Measurements from ENCODE around the gene RASSF5. TPM values are rescaled to one million over a fixed set of nuclear protein-coding genes. Genes with fewer than 3 reads are reported as not detected.

Gene RASSF5
- total RNA-seq, 4 donors from 2014 or later = 4.6 to 14.0 (median 7.8) TPM

DNA sequence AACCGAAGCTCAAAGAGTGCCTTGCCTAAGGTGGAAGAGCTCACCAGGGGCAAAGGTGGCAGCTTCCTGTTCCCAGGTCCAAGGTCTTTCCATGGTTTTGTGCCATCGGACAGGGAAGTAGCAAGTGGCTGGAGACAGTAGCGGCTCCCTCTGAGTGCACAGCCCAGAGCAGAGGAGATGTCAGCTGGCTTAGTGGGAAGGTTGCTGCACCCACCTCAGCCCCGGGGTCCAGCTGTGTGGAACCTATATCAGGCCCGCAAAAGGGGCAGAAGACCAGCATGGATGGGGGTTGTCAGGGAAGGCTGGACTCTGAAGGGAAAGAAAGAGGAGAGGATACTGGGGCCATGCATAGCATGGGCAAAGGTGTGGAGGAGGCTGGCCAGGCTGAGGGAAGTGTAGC, 30.2 kb upstream of the RASSF5 start:
- in situ Hi-C loops (cut with MboI; ENCODE audit: low pct_ligation_motif_present in 1 of 4, low pct_unique_long_range_greater_than_20kb in 1 of 4, low sequenced_read_pairs in 3 of 4) = loop anchor here in 1 of 4 donors (25.0 kb wide), 1 partner anchor 110 kb away; no protein-coding TSS in a partner anchor
- Histone ChIP-seq H3K27me3 (no peaks in the 10 kb centered on the region), H3K36me3 (peaks cover 0 to 8% (median 0%) of the 10 kb centered on the region in 4 donors), H3K27ac (no peak overlapping the region), H3K4me3 (no peak overlapping the region), H3K9me3 (no peaks in the 10 kb centered on the region), H3K4me1 (peaks cover 0 to 8% (median under 1%) of the 10 kb centered on the region in 4 donors)
- no peak for DNase-seq
- TF ChIP-seq POLR2A (IDR thresholded peaks at IDR 0.05) (no peak), CTCF (IDR thresholded peaks at IDR 0.05) (no peak), POLR2AphosphoS5 (IDR thresholded peaks at IDR 0.05) (no peak), EP300 (IDR thresholded peaks at IDR 0.05; ENCODE audit: low read depth) (no peak)
- WGBS, 2 donors (ENCODE audit: low coverage in 1 of 2) = 91% methylated on average over 5 of the region's 5 CpGs; no CpG with 5 or more reads in 1 of the 2 donors
- intact Hi-C loops (cut with DNase I; ENCODE audit: low total_unique reads) = loop anchor here (5.0 kb wide), 1 partner anchor 1260 kb away; no protein-coding TSS in a partner anchor

DNA sequence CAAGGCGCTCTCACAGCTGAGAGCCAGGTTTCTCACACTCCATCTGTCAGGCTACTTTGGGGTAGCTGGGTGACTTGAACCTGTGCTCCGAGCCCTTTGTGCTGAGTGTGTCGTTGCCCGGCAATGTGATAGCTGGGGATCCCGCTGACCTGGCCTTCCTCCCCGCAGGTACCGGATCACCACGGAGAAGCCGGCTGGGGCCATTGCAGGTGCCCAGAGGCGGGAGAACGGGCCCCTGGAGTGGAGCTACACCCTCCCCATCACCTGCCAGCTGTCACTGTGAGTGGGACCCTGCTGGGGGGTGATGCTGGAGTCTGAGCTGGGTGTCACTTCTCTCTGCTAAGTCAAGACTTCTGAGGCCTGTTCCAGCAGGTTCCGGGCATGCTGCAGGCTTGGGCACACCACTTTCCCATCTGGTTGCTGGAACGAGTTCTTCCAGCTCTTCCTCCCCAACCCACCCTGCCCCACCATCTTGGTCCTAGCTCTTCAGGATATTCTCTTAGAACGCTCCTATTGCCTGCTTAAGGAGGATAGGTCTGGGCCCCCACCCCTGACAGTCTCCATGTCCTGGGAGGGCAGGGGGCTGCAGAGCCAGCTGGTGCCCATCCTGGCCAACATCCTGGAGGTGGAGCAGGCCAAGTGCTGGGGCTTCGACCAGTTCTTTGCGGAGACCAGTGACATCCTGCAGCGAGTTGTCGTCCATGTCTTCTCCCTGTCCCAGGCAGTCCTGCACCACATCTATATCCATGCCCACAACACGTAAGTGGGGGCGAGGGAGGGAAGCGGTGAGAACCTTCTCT, 29.6 kb upstream of the RASSF5 start:
- no peaks in the 10 kb centered on the region for H3K9me3 ChIP-seq
- H3K36me3 ChIP-seq = peaks cover 0 to 8% (median 0%) of the 10 kb centered on the region in 4 donors
- H3K27ac ChIP-seq = no peak overlapping the region
- in situ Hi-C loops (cut with MboI; ENCODE audit: low pct_ligation_motif_present in 1 of 4, low pct_unique_long_range_greater_than_20kb in 1 of 4, low sequenced_read_pairs in 3 of 4) = loop anchor here in 1 of 4 donors (25.0 kb wide), 1 partner anchor 110 kb away; no protein-coding TSS in a partner anchor
- H3K4me1 ChIP-seq = peaks cover 0 to 2% (median 0%) of the 10 kb centered on the region in 4 donors
- H3K4me3 ChIP-seq = no peak overlapping the region
- no peak for DNase-seq
- H3K27me3 ChIP-seq = no peaks in the 10 kb centered on the region
- TF ChIP-seq POLR2A (IDR thresholded peaks at IDR 0.05) (no peak), EP300 (IDR thresholded peaks at IDR 0.05; ENCODE audit: low read depth) (no peak), POLR2AphosphoS5 (IDR thresholded peaks at IDR 0.05) (no peak), CTCF (IDR thresholded peaks at IDR 0.05) (no peak)
- intact Hi-C loops (cut with DNase I; ENCODE audit: low total_unique reads) = loop anchor here (5.0 kb wide), 1 partner anchor 1260 kb away; no protein-coding TSS in a partner anchor
- WGBS, 2 donors (ENCODE audit: low coverage in 1 of 2) = 95% methylated on average over 21 of the region's 21 CpGs; no CpG with 5 or more reads in 1 of the 2 donors

DNA sequence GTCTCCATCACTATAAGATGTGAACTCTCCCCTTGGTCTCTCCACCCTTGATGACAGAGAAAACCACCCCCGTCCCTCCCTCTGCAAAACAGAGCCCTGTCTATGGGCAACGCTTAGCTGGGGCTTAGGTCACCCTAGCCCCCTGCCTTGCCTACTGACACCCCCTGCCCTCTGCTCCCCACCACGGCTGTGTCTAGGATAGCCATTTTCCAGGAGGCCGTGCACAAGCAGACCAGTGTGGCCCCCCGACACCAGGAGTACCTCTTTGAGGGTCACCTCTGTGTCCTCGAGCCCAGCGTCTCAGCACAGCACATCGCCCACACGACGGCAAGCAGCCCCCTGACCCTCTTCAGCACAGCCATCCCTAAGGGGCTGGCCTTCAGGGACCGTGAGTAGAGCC, 28.6 kb upstream of the RASSF5 start:
- H3K27me3 ChIP-seq = no peaks in the 10 kb centered on the region
- in situ Hi-C loops (cut with MboI; ENCODE audit: low pct_ligation_motif_present in 1 of 4, low pct_unique_long_range_greater_than_20kb in 1 of 4, low sequenced_read_pairs in 3 of 4) (loop anchor here in 1 of 4 donors (25.0 kb wide), 1 partner anchor 109 kb away; no protein-coding TSS in a partner anchor), intact Hi-C loops (cut with DNase I; ENCODE audit: low total_unique reads) (loop anchor here (5.0 kb wide), 1 partner anchor 1261 kb away; no protein-coding TSS in a partner anchor)
- H3K4me3 ChIP-seq = no peak overlapping the region
- peaks cover 0 to 8% (median 0%) of the 10 kb centered on the region in 4 donors for H3K36me3 ChIP-seq
- no peak for DNase-seq
- 94 to 100% methylated on average over 2 to 11 of the region's 11 CpGs for WGBS, 2 donors (ENCODE audit: low coverage in 1 of 2)
- H3K27ac ChIP-seq = no peak overlapping the region
- H3K4me1 ChIP-seq = no peaks in the 10 kb centered on the region
- TF ChIP-seq EP300 (IDR thresholded peaks at IDR 0.05; ENCODE audit: low read depth) = no peak
- TF ChIP-seq POLR2AphosphoS5 (IDR thresholded peaks at IDR 0.05) = no peak
- no peak for TF ChIP-seq POLR2A (IDR thresholded peaks at IDR 0.05)
- TF ChIP-seq CTCF (IDR thresholded peaks at IDR 0.05) = no peak
- no peaks in the 10 kb centered on the region for H3K9me3 ChIP-seq

Data from transverse colon (tissue), 4 donors.